Stimulated activated CD8-positive, alpha-beta memory T cell treated with anti-CD3 and anti-CD28 coated beads, Interleukin-12 subunit alpha, Interleukin-12 subunit beta, amount 100 ng/mL, for 24 hours (primary cell): ENCODE measurements around the gene STARD3.

ENCODE experiments used
- DNase-seq: peaks from one replicate; pipeline ENCODE4 v3.0.0-alpha.2; 2020; ENCODE audit errors: extremely low read depth

Gene STARD3

GRCh38 chr17:39621523-39622379 is 15.2 kb upstream of the STARD3 start:
- peak; percentile 57 for DNase-seq

- no peak for DNase-seq
These were observed 14.5 kb upstream of the STARD3 start for GRCh38 chr17:39622380-39623006.

DNA sequence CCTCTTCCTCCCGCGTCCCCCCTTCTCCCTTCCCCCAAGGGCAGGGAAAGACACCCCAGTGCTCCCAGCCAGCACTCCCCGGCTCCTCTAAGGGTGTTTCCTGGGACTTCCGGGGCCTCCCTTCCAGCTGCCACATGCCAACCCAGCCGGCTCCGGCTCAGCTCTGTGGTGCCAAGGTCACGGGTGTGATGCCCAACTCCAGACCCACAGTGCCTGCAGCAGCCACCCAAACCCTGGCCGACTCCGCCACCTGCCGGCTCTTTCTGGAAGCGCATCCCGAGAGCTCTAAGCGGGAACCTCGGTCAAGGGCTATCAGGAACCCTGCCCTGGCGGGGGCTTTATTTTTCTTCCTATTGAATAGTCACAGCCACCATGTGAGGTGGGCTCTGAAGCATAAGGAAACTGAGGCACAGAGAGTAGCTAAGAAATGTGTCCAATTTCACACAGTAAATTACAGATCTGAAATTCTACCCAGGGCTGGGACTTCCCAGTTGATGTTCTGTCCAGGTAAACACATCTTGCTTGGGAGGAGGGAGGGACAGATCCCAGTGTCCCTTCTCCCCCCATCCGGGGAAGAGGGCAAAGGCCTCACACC is 13.5 kb upstream of the STARD3 start:
- DNase-seq: peak; percentile 68

DNA sequence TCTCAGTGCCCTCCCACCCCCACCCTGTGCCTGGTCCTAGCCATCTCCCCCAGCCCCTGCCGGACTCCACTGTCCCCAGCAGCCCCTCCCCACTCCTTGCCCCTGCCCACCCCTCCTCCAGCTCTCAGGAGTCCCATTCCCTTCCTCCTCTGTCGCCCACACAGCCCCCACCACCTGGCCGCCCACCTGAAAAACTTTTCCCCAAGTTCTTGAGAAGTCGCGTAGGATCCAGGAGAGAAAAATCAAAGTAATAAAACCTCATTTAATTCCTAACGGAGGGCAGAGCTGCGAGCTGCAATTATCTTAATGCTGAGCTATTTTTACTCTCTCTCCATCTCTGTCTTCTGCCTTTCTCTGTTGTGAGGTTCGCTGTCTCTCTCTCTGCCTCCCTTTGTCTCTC is 12.6 kb upstream of the STARD3 start:
- no peak for DNase-seq

GRCh38 chr17:39625198-39625785 is 11.7 kb upstream of the STARD3 start:
- no peak for DNase-seq

DNA sequence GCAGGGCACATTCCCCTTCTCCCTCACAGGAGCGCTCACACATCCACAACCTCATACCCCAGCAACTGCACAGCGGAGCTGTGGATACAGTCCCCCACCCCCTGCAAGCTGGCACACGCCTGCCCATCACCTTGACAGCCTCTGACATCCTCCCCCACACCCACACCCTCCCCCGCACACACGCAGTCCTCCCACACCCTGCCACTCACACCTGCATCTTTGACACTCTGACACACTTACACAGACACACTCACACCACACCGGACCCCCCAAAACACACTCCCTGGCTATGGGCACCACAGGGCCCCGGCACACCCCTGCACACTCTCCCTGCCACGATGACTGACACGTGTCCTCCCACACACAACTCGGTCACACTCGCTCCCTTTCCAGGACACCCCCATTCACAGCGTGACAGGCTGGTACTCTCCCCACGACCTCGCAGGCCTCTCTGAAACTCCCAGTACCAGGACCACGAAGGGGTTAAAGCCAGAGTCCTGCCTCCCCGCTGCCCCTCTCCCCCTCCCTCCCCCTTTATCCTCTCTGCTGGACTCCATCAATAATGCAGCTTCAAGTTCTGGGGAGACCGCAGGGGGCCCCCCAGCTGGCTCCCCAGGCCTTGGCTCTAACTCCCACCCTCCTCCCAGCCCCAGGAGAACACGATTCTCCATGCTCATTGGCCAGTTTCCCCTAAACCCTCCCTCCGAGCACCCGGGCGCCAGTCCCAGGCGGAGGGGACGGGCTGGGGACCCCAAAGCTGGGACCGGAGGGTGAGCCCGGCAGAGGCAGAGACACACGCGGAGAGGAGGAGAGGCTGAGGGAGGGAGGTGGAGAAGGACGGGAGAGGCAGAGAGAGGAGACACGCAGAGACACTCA is 10.5 kb upstream of the STARD3 start, which contains the start of gene PPP1R1B:
Gene PPP1R1B, plus strand, starts transcription at position 782 of the 876 bp plus-strand sequence. CDS start 441 bp downstream, outside the sequence.
- DNase-seq: no peak

DNA sequence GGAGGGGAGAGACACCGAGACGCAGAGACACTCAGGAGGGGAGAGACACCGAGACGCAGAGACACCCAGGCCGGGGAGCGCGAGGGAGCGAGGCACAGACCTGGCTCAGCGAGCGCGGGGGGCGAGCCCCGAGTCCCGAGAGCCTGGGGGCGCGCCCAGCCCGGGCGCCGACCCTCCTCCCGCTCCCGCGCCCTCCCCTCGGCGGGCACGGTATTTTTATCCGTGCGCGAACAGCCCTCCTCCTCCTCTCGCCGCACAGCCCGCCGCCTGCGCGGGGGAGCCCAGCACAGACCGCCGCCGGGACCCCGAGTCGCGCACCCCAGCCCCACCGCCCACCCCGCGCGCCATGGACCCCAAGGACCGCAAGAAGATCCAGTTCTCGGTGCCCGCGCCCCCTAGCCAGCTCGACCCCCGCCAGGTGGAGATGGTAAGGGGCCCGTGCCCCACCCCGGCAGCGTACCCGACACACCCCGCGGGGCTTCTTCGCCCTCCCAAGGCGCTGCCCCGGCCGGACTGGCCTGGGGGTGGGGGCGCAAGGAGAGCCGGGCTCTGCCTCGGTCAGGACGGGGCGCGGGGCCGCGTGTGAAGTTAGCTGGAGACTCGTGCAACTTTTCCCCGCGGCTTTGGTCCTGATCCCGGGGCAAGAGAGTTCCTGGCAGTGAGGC is 9.8 kb upstream of the STARD3 start:
- no peak for DNase-seq

GRCh38 chr17:39627712-39628516 is 9.0 kb upstream of the STARD3 start:
- no peak for DNase-seq

- no peak for DNase-seq
These were observed 8.1 kb upstream of the STARD3 start for GRCh38 chr17:39628655-39629493.

DNA sequence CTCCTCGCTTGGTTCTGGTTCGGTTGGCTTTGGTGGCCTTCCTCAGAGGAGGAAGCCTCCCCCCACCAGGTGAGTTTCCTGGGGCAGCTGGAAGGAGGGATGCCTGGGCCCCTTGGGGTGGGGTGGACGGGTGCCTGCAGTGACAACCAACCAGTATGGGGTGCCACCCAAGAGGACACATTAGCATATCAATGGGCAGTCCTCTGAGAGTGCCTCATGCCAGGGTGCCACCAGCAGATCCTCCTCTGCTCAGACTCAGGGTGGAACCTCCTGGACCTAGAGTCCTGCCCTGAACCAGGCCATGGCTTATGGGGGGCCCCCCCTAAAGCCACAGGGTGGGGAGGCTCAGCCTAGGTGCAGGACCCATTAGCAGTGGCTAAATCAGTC is 7.5 kb upstream of the STARD3 start:
- no peak for DNase-seq

DNA sequence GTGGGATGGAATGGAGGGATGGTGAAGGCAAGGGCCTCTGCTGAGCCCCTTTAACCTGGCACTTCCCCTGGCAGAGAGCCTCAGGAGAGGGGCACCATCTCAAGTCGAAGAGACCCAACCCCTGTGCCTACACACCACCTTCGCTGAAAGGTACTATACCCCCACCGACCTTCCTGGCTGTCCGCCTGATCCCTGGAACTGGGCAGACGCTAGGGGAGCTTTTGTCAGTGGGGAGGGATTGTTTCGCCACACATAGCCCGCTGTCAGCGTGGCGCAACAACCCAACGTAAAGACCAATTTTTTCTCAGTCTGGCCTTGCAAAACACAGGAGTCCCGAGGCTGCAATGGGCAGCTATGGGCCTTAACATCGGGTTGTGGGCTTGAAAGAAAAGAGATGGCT is 7.0 kb upstream of the STARD3 start:
- DNase-seq: no peak

- no peak for DNase-seq
These were observed 5.5 kb upstream of the STARD3 start for GRCh38 chr17:39631403-39631802.

GRCh38 chr17:39632153-39632941 is 4.6 kb upstream of the STARD3 start:
- no peak for DNase-seq

- DNase-seq: no peak
These were observed 3.3 kb upstream of the STARD3 start for GRCh38 chr17:39633570-39634183.

- no peak for DNase-seq
These were observed 2.5 kb upstream of the STARD3 start for GRCh38 chr17:39634384-39634871.

GRCh38 chr17:39635614-39636176 is 1.2 kb upstream of the STARD3 start:
- no peak for DNase-seq

GRCh38 chr17:39636587-39636926 is 387 bp upstream of the STARD3 start:
- DNase-seq: no peak
